ENCODE measurements around the gene BABAM2.

Gene BABAM2

DNA sequence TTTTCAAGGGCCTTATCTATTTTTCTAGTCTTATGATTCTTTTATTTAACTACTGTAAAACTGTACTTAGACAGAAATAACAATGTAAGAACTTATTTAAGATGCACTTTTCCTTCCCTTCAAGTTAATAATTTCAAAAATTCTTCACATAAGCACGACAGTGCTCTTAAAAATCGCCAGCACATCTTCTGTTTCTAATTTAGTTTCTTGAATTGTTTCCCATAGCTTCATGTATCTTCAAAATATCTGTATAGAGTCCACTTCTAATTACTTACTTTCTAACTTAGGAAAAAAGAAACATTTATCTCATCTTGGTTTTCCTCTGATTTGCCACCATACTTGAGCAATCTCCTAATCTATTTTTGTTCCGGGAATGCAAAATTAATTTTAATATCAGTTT, 196.1 kb downstream of the BABAM2 start:
- Histone ChIP-seq H3K79me2 (ENCODE audit: low read length) (no peaks in the 10 kb centered on the region), H3K9me3 (replicated peaks; ENCODE audit: insufficient read depth, low read length) (no peaks in the 10 kb centered on the region), H3K9ac (ENCODE audit: low read length) (no peak overlapping the region), H3K4me2 (ENCODE audit: low read depth, low read length) (no peak overlapping the region), H3K27ac (ENCODE audit: low read length) (no peak overlapping the region), H3K36me3 (replicated peaks; ENCODE audit: insufficient read depth, low read length) (no peaks in the 10 kb centered on the region), H2AFZ (ENCODE audit: low read length) (no peak overlapping the region), H3K27me3 (replicated peaks; ENCODE audit: insufficient read depth, low read length) (no peaks in the 10 kb centered on the region), H3K4me1 (ENCODE audit: low read length) (no peaks in the 10 kb centered on the region), H3F3A (ENCODE audit: insufficient read depth, low read length) (no peaks in the 10 kb centered on the region), H3K9me2 (replicated peaks; ENCODE audit: insufficient read depth, low read length) (no peaks in the 10 kb centered on the region), H3K4me3 (ENCODE audit: low read length) (no peak overlapping the region), H4K20me1 (ENCODE audit: insufficient read depth, low read length) (no peaks in the 10 kb centered on the region)
- no peak for DNase-seq
- TF ChIP-seq EZH2phosphoT487 (IDR thresholded peaks at IDR 0.05; ENCODE audit: low read length) (no peak), EZH2 (optimal IDR thresholded peaks at IDR 0.05; ENCODE audit: low read depth, low read length) (no peak), CTCF (IDR thresholded peaks at IDR 0.05; ENCODE audit: low read length) (no peak)

- Histone ChIP-seq H3K27me3 (replicated peaks; ENCODE audit: insufficient read depth, low read length) (no peaks in the 10 kb centered on the region), H3K79me2 (ENCODE audit: low read length) (no peaks in the 10 kb centered on the region), H3K9me2 (replicated peaks; ENCODE audit: insufficient read depth, low read length) (no peaks in the 10 kb centered on the region), H3K36me3 (replicated peaks; ENCODE audit: insufficient read depth, low read length) (no peaks in the 10 kb centered on the region), H3K27ac (ENCODE audit: low read length) (no peak overlapping the region), H2AFZ (ENCODE audit: low read length) (no peak overlapping the region), H4K20me1 (ENCODE audit: insufficient read depth, low read length) (no peaks in the 10 kb centered on the region), H3K9me3 (replicated peaks; ENCODE audit: insufficient read depth, low read length) (no peaks in the 10 kb centered on the region), H3F3A (ENCODE audit: insufficient read depth, low read length) (no peaks in the 10 kb centered on the region), H3K9ac (ENCODE audit: low read length) (no peak overlapping the region), H3K4me3 (ENCODE audit: low read length) (no peak overlapping the region), H3K4me1 (ENCODE audit: low read length) (no peaks in the 10 kb centered on the region), H3K4me2 (ENCODE audit: low read depth, low read length) (no peak overlapping the region)
- TF ChIP-seq EZH2 (optimal IDR thresholded peaks at IDR 0.05; ENCODE audit: low read depth, low read length): no peak
- TF ChIP-seq EZH2phosphoT487 (IDR thresholded peaks at IDR 0.05; ENCODE audit: low read length): no peak
- no peak for TF ChIP-seq CTCF (IDR thresholded peaks at IDR 0.05; ENCODE audit: low read length)
- no peak for DNase-seq
Measured at GRCh38 chr2:28088970-28089369, 198.4 kb downstream of the BABAM2 start.

DNA sequence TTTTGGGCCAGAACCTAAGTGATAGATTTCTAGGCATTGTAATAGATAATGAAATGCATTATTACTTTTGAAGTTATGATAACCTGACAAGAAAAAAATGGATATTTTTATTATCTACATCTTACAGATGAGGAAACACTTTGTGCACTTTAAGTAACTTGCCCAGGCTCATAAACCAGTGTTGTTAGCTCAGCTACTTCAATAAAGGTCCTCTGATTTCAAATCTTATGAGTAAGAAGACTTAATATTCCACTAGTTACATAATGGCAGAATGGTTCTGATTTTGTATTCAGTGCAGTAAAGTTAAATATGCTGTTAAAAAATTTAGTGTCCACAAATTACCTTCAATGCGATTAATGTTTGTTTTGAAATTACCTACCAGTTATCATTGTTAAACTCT, 199.0 kb downstream of the BABAM2 start:
- Histone ChIP-seq H3K9me2 (replicated peaks; ENCODE audit: insufficient read depth, low read length) (no peaks in the 10 kb centered on the region), H4K20me1 (ENCODE audit: insufficient read depth, low read length) (no peaks in the 10 kb centered on the region), H3K27me3 (replicated peaks; ENCODE audit: insufficient read depth, low read length) (no peaks in the 10 kb centered on the region), H3K4me2 (ENCODE audit: low read depth, low read length) (no peak overlapping the region), H3K9me3 (replicated peaks; ENCODE audit: insufficient read depth, low read length) (no peaks in the 10 kb centered on the region), H3K79me2 (ENCODE audit: low read length) (no peaks in the 10 kb centered on the region), H3K9ac (ENCODE audit: low read length) (no peak overlapping the region), H2AFZ (ENCODE audit: low read length) (no peak overlapping the region), H3K4me1 (ENCODE audit: low read length) (no peaks in the 10 kb centered on the region), H3K36me3 (replicated peaks; ENCODE audit: insufficient read depth, low read length) (no peaks in the 10 kb centered on the region), H3K27ac (ENCODE audit: low read length) (no peak overlapping the region), H3K4me3 (ENCODE audit: low read length) (no peak overlapping the region), H3F3A (ENCODE audit: insufficient read depth, low read length) (no peaks in the 10 kb centered on the region)
- TF ChIP-seq EZH2phosphoT487 (IDR thresholded peaks at IDR 0.05; ENCODE audit: low read length) (no peak), EZH2 (optimal IDR thresholded peaks at IDR 0.05; ENCODE audit: low read depth, low read length) (no peak), CTCF (IDR thresholded peaks at IDR 0.05; ENCODE audit: low read length) (no peak)
- DNase-seq: no peak
